Epithelial cell of esophagus (primary cell): ENCODE measurements around the gene CFAP74.

Source experiments
- DNase-seq: peaks from one replicate; pipeline ENCODE4 v3.0.0; 2010; ENCODE audit warnings: low read depth
- H3K4me3 ChIP-seq: 2 replicates; pipeline ENCODE4 v1.5.1; 2011; ENCODE audit warnings: mild to moderate bottlenecking, low read length, control low read depth
- TF ChIP-seq, protein P1 (sequence below): IDR thresholded peaks from 2 replicates; pipeline ENCODE4 v1.5.1; 2011; ENCODE audit warnings: low read depth, mild to moderate bottlenecking, low read length, control low read depth, inconsistent platforms; ENCODE audit not compliant: insufficient read depth; ENCODE audit errors: missing control alignments

CFAP74 gene

DNA sequence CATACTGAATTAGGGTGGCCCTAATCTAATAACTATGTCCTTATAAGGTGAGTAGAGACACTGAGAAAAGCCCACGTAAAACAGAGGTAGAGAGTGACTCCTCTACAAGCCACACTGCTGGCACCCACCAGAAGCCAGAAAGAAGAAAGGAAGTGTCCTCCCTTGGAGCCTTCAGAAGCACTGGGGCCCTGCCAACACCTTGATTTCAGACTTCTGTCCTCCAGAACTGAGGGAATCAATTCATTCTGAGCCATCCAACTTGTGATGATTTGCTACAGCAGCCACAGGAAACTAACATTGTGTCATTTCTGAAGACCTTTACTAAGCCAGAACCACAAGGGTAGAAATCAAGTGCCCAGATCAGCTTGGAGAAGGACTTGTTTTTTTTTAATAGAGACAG, 127.7 kb downstream of the CFAP74 start:
- H3K4me3 ChIP-seq, result no peak overlapping the region
- DNase-seq, result no peak
- TF ChIP-seq, protein P1, sequence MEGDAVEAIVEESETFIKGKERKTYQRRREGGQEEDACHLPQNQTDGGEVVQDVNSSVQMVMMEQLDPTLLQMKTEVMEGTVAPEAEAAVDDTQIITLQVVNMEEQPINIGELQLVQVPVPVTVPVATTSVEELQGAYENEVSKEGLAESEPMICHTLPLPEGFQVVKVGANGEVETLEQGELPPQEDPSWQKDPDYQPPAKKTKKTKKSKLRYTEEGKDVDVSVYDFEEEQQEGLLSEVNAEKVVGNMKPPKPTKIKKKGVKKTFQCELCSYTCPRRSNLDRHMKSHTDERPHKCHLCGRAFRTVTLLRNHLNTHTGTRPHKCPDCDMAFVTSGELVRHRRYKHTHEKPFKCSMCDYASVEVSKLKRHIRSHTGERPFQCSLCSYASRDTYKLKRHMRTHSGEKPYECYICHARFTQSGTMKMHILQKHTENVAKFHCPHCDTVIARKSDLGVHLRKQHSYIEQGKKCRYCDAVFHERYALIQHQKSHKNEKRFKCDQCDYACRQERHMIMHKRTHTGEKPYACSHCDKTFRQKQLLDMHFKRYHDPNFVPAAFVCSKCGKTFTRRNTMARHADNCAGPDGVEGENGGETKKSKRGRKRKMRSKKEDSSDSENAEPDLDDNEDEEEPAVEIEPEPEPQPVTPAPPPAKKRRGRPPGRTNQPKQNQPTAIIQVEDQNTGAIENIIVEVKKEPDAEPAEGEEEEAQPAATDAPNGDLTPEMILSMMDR, result no peak

DNA sequence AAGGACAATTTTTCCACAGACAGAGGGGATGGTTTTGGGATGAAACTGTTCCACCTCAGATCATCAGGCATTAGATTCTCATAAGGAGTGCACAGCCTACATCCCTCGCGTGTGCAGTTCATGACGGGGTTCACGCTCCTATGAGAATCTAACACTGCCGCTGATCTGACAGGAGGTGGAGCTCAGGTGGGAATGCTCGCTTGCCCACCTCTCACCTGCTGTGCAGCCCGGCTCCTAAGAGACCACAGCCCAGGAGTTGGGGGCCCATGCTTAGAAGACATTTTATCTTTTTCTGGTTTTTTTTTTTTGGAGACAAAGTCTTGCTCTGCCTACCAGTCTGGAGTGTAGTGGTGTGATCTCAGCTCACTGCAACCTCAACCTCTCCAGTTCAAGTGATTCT, 128.7 kb downstream of the CFAP74 start:
- no peak for DNase-seq
- TF ChIP-seq, protein P1, result no peak
- no peak overlapping the region for H3K4me3 ChIP-seq

DNA sequence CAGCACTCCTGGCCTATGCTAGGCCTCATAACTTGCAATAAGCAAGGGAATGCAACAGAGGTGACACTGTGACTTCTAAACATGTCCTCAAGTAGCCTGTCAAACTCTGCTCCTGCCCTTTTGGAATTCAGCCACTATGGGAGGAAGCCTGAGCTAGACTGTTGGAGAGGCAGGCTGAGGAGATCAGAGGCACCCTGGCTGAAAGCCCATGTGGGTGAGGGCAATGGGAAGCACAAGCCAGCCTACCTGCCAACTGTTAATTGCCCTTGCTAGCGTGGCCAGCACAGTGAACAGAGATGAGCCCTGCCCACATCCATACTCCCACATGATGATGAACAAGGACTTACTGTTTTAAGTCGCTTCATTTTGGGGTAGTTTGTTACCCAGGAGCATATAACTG, 130.4 kb downstream of the CFAP74 start:
- no peak overlapping the region for H3K4me3 ChIP-seq
- TF ChIP-seq, protein P1, result no peak
- no peak for DNase-seq

DNA sequence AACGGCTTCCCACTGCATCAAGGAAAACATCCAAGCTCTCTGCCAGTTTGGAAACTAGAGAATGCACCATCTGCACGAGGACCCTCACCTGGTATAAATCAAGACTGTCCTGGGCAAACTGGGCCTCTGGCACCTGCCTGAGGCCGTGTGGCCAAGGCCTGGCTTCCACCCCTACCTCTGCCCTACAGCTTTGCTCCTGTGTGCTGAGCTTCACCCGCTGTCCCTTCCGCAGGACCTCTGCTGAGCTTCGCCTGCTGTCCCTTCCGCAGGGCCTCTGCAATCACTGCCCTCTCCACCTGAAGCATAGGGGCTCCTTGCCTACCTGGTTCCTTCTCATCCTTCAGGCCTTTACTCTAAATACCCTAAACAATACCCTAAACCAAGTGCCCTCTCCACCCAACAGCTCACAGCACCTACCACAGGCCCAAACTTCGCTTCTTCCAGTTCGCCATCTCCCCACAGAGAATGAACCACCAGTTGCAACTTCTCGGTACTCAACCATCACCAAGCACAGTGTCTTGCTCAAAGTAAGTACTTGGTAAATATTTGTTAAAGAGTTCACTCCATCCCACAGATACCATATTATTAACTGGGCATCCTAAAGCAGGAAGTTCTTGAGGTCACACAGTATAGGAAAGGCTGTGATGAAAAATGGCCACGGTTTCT, 131.1 kb downstream of the CFAP74 start:
- TF ChIP-seq, protein P1, result no peak
- H3K4me3 ChIP-seq, result no peak overlapping the region
- DNase-seq, result no peak
